Measurements from ENCODE around the gene PNMA5. TPM values are rescaled to one million over a fixed set of nuclear protein-coding genes. Genes with fewer than 3 reads are reported as not detected.
"Not testable (repeated sequence)": the region's sequence is repeated elsewhere in the genome, so short reads cannot be mapped to it uniquely, and the experiment has no call there.

The PNMA5 gene
- 0.09 and 0.14 TPM in 2 replicates for total RNA-seq

DNA sequence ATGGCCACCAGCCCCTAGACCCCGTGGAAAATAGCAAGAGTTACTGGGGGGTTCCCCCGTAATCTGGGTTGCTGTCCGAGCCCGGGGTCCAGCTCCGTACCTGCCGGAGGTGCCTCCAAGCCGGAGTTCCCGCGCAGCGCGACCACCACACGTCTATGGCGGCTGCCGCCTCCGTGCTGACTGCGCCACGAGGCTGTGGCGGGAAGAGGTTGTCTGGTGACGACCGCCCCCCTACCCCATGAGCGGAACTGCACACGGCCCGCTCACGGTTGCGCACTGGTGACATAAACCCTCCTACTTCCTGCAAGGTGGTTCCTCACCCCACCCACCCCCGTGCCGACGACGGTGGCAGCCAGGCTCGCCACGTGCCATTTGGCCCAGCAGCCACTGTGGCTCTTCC lies at the start of gene PNMA5:
PNMA5 (minus strand) TSS at position 184 of the 400 bp plus-strand sequence. CDS start 2,518 bp downstream, outside the sequence.
- intact Hi-C loops (cut with micrococcal nuclease), result no loop called here

DNA sequence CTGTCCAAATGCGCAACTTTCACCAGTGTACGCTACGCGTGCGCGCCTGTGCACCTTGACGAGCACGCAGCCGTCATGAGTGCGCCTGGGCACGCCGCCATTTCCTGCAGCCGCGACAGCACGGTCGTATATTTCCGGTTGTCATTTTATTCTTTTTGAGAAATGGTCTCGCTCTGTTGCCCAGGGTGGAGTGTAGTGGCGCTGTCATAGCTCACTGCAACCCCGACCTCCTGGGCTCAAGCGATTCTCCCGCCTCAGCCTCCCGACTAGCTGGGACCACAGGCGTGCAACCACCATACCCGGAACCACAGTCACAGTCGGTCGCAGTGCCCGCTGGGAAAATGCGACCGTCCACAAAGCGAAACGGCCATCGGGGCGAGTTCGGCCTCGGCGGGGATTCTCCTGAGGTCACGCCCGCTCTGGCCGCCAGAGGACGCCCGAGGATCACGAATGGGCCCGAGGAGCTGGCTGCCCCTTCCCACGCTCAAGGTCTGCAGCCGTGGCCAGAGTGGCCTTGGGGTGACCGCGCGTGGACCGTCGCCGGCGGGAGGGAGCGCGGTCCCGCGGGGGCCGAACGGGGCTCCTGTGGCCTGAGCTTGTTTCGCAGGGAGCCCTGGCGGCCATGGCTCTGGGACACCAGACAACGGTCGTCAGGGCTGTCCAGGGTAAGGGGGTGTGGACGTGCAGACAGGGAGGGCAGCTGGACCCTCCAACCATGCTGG lies 38.6 kb upstream of the PNMA5 start:
- intact Hi-C loops (cut with micrococcal nuclease), result loop anchor here (2.0 to 5.0 kb wide), 3 partner anchors 75 to 636 kb away; no protein-coding TSS in a partner anchor

DNA sequence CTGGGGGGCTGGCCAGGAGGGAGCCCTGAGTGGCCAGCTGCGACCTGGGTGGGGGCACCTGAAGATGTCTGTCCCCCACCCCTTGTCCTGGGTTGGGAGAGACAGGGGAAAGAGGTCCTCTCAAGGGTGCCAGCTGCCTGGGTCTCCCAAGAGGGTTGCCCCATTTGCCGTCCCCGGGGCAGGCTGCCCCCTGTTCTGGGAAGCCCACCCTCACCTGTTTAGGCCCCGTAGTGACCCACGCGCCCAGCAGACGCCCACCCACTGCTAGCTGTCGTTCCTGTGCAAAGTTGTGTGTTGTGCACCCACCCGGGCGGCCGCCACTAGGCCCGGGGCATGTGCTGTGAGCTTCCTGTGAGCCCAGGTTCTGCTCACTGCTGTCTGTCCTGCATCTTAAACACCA lies 36.9 kb upstream of the PNMA5 start:
- intact Hi-C loops (cut with micrococcal nuclease), result loop anchor here (5.0 kb wide), 1 partner anchor 74 kb away; no protein-coding TSS in a partner anchor

DNA sequence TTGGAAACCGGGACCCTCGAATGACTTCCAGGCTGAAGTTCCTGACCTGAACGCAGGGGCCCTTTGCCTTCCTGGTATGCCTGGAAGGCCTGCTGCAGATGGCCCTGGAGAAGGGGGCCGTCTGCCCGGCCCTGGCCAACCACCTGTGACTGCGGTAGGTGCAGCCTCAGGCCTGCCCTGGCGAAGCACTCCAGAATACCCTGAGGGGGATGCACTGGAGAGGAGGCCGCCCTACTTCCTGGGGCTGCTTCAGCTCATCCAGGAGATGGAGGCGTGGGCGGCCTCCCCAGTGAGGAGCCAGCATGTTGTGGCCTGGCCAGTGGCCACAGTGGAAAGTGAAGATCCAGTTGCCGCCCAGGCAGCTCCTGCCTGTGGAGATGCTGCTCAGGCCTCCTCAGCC lies 36.0 kb upstream of the PNMA5 start:
- intact Hi-C loops (cut with micrococcal nuclease), result loop anchor here (5.0 kb wide), 1 partner anchor 73 kb away; no protein-coding TSS in a partner anchor

DNA sequence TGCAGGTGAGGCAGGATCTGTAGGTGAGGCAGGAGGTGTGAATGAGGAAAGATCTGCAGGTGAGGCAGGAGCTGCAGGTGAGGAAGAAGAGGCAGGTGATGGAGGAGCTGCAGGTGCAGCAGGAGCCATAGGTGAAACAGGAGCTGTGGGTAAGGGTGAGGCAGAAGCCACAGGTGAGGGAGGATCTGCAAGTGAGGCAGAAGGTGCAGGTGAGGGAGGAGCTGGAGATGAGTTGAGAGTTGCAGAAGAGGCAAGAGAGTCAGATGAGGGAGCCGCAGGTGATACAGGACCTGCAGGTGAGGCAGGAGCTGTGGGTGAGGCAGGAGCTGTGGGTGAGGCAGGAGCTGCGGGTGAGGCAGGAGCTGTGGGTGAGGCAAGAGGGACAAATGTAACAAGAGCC lies 35.2 kb upstream of the PNMA5 start:
- intact Hi-C loops (cut with micrococcal nuclease), result no loop called here

DNA sequence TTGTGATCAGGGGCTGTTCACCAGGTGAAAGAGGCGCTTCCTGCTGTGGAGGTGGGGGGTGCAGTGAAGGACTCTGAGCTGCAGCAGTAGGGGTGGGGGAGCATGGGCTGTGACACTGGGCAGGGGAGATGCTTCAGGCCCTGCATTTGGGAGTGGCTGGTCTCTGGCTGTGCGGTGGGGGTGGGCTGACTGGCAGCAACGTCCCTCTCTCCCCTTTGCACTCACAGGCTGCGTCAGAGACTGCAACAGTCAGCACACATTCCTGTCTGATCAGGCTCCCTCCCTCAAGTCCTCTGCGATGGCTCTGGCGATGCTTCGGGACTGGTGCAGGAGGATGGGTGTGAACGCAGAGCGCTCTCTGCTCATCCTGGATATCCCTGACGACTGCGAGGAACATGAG lies 34.6 kb upstream of the PNMA5 start:
- intact Hi-C loops (cut with micrococcal nuclease), result not testable (repeated sequence)

DNA sequence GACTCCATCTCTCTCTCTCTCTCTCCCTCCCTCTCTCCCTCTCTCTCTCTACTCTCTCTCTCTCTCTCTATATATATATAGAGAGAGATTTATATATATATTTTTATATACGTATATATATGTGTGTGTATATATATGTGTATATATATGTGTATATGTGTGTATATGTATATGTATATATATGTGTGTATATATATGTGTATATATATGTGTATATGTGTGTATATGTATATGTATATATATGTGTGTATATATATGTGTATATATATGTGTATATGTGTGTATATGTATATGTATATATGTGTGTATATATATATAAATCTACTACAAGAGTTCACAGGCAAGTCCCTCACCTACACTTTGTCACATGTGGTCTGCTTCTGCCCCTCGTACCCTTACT lies 32.6 kb upstream of the PNMA5 start:
- intact Hi-C loops (cut with micrococcal nuclease), result not testable (repeated sequence)

DNA sequence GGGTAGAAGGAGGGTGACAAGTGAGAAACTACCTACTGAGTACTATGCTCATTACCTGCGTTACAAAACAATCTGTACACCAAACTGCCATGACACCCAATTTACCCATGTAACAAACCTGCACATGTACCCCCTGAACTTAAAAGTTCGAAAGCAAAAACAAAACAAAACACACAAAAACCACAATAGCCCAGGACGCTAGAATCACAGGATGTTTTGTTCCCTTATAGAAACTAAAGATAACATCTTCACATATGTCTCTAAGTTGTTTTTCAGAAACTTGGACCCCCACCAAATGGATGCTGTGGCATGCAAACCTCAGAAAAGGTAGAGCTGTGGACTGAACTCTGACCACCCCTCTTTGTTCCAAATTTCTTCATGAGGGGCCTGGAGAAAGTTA lies 25.2 kb upstream of the PNMA5 start:
- intact Hi-C loops (cut with micrococcal nuclease), result no loop called here

DNA sequence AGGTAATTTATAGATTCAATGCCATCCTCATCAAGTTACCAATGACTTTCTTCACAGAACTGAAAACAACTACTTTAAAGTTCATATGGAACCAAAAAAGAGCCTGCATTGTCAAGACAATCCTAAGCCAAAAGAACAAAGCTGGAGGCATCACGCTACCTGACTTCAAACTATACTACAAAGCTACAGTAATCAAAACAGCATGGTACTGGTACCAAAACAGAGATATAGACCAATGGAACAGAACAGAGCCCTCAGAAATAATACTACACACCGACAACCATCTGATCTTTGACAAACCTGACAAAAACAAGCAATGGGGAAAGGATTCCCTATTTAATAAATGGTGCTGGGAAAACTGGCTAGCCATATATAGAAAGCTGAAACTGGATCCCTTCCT lies 23.3 kb upstream of the PNMA5 start:
- intact Hi-C loops (cut with micrococcal nuclease), result not testable (repeated sequence)

DNA sequence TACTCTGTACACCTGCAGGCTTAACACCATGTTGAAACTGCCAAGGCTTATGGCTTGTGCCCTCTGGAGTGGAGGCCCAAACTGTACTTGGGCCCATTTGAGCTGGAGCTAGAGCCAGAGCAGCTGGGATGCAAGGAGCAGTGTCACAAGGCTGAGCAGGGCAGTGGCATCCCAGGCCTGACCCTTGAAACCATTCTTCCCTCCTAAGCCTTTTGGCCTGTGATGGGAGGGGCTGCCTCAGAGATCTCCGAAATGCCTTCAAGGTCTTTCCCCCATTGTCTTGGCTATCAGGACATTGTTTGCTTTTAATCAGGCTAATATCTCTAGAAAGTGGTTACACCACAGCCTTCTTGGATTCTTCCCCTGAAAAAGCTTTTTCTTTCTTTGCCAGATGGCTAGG lies 10.9 kb upstream of the PNMA5 start:
- intact Hi-C loops (cut with micrococcal nuclease), result no loop called here

DNA sequence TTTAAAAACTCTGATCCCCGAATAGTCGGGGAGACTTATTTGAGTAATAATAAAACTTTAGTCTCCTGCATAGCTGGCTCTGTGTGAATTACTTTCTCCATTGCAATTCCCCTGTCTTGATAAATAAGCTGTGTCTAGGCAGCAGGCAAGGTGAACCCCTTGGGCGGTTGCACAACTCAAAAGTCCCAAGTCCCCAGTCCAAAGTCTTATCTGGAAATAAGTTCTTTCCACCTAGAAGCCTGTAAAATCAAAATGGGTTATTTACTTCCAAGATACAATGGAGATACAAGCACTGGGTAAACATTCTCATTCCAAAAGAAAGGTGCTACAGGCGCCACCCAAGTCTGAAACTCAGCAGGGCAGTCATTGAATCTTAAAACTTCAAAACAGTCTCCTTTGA lies 10.1 kb upstream of the PNMA5 start:
- intact Hi-C loops (cut with micrococcal nuclease), result no loop called here

DNA sequence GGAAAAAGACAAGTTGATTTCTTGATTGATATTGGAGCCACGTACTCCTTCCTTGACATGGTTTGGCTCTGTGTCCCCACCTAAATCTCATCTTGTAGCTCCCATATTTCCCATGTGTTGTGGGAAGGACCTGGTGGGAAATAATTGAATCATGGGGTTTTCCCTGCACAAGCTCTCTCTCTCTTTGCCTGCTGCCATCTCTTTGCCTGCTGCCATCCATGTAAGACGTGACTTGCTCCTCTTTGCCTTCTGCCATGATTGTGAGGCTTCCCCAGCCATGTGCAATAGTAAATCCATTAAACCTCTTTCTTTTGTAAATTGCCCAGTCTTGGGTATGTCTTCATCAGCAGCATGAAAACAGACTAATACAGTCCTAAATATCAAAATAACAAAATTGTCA lies 8.3 kb upstream of the PNMA5 start:
- intact Hi-C loops (cut with micrococcal nuclease), result not testable (repeated sequence)

DNA sequence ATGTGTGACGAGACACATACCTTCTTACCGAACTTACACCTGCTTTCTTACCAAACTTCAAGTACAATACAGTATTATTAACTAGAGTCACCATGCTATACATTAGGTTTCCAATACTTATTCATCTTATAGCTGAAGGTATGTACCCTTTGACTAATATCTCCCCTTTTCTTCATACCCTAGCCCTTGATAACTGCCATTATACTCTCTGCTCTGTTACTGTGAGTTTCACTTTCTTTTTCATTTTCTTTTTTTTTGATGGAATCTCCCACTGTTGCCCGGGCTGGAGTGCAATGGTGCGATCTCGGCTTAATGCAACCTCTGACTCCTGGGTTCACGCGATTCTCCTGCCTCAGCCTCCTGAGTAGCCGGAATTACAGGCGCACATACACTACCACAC lies 3.4 kb upstream of the PNMA5 start:
- intact Hi-C loops (cut with micrococcal nuclease), result no loop called here

DNA sequence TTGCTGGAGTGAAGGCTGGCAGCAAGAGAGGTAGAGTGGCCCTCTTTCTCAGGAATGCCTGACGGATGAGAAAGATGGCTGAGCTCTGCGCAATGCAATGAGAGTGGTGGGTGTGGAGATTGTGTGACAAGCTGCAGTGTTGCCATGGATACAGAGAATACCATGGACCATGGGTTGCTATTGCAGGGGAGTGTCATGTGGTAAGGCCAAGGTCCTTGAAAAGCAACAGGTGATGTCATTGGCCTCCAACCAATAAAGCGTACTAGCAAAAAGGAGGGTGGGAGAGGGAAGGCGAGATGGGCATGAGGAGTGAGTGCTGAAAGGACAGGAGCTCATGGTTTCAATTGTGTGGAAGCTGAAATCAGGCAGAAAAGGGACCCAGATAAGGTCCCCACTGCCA lies 1.8 kb downstream of the PNMA5 start:
- intact Hi-C loops (cut with micrococcal nuclease), result no loop called here

DNA sequence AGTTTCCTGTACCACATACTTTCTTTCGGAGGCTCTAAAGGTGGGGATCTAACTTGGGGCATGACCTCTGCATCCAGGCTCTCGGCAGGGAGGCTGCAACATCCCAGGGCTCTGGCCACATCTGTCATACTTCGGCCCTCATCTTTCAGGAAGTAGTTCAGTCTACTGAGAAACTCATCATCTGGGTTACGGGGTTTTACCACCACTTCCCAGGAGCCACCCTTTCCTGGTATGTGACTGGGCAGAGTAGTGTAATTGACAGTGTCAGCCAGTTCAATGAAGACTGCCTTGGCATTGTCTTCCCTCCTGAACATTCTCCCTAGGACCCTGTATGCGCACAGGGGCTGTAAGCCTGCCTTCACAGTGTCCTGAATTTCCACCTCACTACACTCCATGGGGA lies 2.8 kb downstream of the PNMA5 start:
- intact Hi-C loops (cut with micrococcal nuclease), result no loop called here

DNA sequence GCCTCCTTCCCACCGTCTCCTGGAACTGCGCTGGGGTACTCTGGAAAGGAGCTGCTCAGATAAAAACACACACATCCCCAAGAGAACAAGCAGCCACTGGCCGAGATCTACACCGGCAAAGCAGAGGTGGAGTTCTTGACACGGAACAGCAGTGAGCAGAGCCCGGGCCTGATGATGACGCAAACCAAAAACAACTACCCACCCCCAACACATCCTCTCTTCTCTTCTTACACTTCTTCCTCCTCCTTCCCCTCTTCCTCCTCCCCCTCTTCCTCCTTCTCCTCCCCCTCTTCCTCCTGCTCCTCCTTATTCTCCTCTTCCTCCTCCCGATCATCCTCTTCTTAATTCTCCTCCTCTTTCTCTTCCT lies 4.6 kb downstream of the PNMA5 start:
- intact Hi-C loops (cut with micrococcal nuclease), result no loop called here

DNA sequence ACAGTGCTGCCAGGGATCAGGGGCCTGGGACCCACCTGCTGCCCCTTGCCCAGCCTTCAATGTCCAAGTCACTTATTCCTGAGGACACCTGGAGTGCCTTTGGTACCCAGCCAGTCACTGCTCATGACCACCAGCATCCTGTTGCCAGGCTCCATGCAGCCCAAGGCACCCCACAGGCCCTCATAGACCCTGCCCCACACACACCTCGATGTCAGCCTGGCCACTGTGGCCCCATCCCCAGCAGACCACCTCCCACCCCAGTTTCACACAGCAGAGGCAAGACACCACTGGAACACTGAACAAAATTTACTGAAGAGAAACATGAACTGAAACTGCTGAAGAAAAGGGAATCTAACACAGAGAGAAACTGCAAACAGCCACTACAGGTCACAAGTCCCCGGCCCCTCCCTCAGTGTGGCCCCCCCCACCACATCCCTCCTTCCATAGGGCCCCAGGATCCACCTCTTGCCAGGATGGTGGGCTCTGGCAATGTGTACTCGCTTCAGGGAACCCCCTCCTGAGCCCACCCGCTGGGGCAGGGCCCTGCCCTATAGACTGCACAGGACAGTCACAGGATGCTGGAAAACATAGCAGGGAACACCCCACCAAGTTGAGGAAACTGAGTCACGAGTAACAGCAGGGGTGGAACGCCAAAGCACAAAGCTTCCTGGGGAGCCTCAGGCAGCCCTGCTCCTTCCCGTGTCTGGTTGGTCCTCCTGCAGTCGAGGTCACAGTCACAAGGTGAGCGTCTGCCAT lies 5.2 kb downstream of the PNMA5 start:
- intact Hi-C loops (cut with micrococcal nuclease), result no loop called here

DNA sequence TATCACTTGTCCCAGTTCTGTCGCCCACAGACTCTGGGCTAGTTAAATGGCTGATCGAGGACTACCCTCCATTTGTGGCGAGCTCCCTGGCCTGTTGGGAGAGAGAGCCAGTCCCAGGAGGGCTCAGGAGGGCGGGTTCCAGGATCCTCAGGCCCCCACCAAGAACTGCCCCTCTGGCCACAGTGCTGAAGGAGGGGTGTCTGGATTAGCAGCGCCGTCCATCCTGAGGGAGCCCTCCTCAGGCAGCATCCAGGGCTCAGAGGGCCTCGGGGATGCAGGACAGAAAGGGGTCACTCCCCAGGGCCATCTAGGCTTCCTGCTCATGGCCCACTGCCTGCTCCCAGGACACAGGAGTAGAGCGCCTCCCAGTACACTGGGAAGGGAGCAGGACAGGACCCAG lies 6.1 kb downstream of the PNMA5 start:
- intact Hi-C loops (cut with micrococcal nuclease), result no loop called here

DNA sequence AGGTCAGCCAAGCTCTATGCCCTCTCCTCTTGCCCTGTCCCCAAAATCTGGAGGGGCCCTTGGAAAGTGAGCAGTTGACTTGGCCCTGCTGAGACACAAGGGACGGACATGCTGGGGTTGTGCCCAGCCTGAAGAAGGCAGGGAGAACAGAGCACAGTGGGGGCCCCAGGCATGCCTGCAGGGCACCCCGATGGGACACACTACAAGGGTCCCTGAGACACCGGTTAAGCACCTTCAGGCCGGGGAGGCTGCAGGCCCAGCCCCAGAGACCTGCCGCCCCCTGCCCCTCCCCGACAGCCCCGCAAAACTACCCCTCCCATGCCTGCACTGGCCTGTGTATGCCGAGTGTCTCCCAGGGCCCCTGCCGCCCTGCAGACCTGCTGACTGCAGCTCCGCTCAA lies 6.8 kb downstream of the PNMA5 start:
- intact Hi-C loops (cut with micrococcal nuclease), result not testable (repeated sequence)

DNA sequence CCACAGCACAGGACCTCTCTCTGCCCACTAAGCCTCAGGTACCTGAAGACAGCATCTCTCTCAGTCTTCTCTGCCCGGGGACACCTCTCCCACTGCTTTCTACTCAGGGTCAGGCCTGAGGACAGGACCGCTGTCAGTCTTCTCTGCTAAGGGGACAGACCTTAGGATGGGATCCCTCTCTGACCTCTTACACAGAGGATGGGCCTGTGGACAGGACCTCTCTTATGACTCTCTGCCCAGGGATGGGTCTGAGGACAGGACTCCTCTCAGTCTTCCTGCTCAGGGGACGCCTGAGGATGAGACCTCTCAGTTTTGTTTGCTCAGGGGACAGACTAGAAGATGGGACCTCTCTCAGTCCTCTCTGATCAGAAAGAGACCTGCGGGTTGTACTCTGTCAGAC lies 8.5 kb downstream of the PNMA5 start:
- intact Hi-C loops (cut with micrococcal nuclease), result not testable (repeated sequence)

DNA sequence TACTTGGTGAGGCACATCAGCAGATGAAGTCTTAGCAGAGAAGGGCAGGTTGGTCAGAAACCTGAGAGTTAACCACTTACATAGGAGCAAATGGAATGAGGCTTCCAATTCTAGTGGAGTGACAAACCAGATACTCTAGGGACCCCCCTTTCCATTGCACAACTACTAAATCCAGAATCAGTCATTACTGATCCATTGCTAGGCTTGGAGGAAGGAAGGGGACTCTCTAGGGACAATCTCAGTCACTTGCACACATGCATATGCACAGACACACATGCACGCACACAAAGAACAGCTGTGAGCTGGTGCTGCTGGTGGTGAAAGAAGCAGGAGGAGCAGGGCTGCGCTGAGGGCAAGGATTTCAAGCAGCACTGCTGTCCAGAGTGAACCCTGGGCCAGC lies 25.7 kb downstream of the PNMA5 start:
- intact Hi-C loops (cut with micrococcal nuclease), result no loop called here

DNA sequence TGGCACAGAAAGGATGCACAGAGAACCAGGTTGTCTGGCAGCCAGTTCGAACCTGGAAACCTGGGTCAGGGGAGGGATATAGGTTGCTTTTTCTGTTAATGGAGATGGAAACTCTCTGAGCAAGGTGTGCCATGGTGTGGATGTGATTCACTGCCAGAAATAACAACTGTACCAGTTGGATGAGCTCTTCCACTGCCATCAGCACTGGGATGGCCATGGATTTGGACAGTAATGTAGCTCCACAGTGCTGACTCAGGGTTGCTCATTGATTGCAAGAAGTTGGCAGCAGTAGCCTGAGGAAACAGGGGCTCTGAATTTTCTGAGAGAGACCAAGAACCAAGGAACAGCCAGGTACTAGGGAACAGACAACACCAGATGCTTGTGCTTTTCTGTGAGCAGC lies 33.8 kb downstream of the PNMA5 start:
- intact Hi-C loops (cut with micrococcal nuclease), result no loop called here

DNA sequence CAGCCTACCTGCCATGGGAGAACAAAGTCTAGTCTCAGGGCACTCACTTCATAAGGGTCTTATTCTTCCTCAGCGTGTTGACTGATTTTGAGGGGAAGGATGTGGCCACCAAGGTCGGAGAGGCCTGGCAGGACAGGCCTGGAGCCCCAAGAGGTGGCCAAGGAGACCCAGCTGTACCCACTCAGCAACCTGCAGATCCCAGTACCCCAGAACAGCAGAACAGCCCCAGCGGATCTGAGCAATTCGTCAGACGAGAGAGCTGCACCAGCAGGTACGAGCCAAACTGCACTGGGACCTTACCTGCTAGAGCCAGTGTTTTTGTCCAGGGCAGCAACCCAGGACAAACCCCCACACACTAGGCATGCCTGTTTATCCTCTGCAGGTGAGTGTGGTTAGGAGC lies 34.3 kb downstream of the PNMA5 start:
- intact Hi-C loops (cut with micrococcal nuclease), result loop anchor here (2.0 to 10.0 kb wide), 4 partner anchors 73 to 708 kb away; partner anchors contain the start of gene ZNF275

Measured in T-helper 2 cell treated with Interferon-gamma antibody and Interleukin-4, amounts not matched to agents 100 ng/mL and 5 ng/mL, for 36 hours (primary cell).